Measurements from ENCODE around the gene HDAC1. TPM values are rescaled to one million over a fixed set of nuclear protein-coding genes. Genes with fewer than 3 reads are reported as not detected.

The HDAC1 gene
- total RNA-seq, 4 donors from 2014 or later = 40.4 to 51.6 (median 47.1) TPM

Small RNA genes lying within 50 kb of the gene (small RNA-seq; reads per million reads assigned to genes)
- gene RF00017 (not detected), gene RF00019 (not detected)

Other genes with a start within 250 kb of the HDAC1 start
- gene TMEM39B, start 219.1 kb upstream of the HDAC1 start, total RNA-seq = 10 to 100 TPM in 2 of 4 donors, 1 to 10 TPM in 2; 3.7 to 13.2 (median 7.3) TPM
- 10 to 100 TPM; 30.3 to 39.3 (median 33.5) TPM for gene KPNA6, start 184.0 kb upstream of the HDAC1 start, total RNA-seq
- 10 to 100 TPM; 41.4 to 52.0 (median 49.5) TPM for gene TXLNA, start 112.4 kb upstream of the HDAC1 start, total RNA-seq
- gene CCDC28B, start 91.5 kb upstream of the HDAC1 start, total RNA-seq = 10 to 100 TPM in 1 of 4 donors, 1 to 10 TPM in 3; 2.7 to 12.0 (median 6.2) TPM
- 1 to 10 TPM; 2.4 to 4.7 (median 3.7) TPM for gene IQCC, start 86.4 kb upstream of the HDAC1 start, total RNA-seq
- gene DCDC2B, start 83.0 kb upstream of the HDAC1 start, total RNA-seq = not detected
- gene TMEM234, start 69.7 kb upstream of the HDAC1 start, total RNA-seq = 10 to 100 TPM; 22.5 to 29.0 (median 26.3) TPM
- 100 to 1,000 TPM; 121 to 172 (median 152) TPM for gene EIF3I, start 69.7 kb upstream of the HDAC1 start, total RNA-seq
- 1 to 10 TPM; 1.4 to 5.4 (median 3.5) TPM for gene FAM167B, start 44.9 kb upstream of the HDAC1 start, total RNA-seq
- gene LCK, start 40.8 kb upstream of the HDAC1 start, total RNA-seq = 1 to 10 TPM; 1.1 to 6.9 (median 2.0) TPM
- 10 to 100 TPM; 42.4 to 61.2 (median 45.0) TPM for gene MARCKSL1, start 44.1 kb downstream of the HDAC1 start, total RNA-seq
- gene FAM229A, start 70.4 kb downstream of the HDAC1 start, total RNA-seq = 10 to 100 TPM in 3 of 4 donors, 1 to 10 TPM in 1; 9.4 to 23.5 (median 16.3) TPM
- 1 to 10 TPM in 3 of 4 donors, under 1 TPM in 1; 0.44 to 1.5 (median 1.2) TPM for gene TSSK3, start 70.5 kb downstream of the HDAC1 start, total RNA-seq
- 10 to 100 TPM; 60.6 to 88.7 (median 83.8) TPM for gene BSDC1, start 102.4 kb downstream of the HDAC1 start, total RNA-seq
- gene ZBTB8B, start 173.0 kb downstream of the HDAC1 start, total RNA-seq = under 1 TPM in 1 of 4 donors, not detected in 3; 0.21 TPM
- gene ZBTB8A, start 247.3 kb downstream of the HDAC1 start, total RNA-seq = 10 to 100 TPM in 3 of 4 donors, 1 to 10 TPM in 1; 8.1 to 14.9 (median 12.1) TPM